Midbrain (tissue), 1 donor: ENCODE measurements around the gene STOX2.

ENCODE experiments used
- DNase-seq: peaks from one replicate; lab custom pipeline; 2025; lab: John Stamatoyannopoulos, UW

Gene STOX2

DNA sequence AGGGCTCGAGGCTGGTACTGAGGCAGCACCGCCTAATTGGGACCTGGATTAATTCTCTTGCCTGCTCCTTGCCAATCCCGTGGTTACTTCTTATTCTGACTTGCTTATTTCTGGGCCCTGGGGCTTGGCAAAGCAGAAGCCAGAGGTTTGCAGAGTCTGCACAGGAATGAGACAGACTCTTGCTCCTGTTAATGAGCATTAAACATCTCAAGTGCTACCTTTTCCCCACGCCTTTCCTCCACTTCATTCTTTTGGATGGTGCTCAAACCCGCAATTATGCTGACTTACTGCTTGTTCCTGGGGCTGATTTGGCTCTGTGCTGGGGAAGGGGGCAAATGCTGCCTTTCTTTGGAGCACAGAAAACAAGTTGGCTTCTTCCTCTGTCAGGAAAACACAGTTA, 16.5 kb upstream of the STOX2 start:
- DNase-seq, result no peak

DNA sequence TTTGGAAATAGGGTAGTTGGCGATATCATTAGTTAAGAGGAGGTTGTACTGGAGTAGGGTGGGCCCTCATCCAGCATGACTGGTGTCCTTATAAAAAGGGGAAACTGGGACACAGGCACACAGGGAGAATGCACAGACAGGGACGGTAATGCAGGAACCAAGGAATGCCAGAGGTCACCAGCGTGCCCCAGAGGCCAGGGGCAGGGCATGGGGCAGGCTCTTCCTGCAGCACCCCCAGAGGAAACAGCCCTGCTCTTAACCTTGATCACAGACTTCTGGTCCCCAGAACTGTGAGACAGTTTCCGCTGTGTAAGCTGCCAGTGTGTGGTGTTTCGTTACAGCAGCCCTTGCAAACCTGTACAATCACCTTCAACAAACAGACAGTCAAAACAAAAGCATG, 15.9 kb upstream of the STOX2 start:
- no peak for DNase-seq

DNA sequence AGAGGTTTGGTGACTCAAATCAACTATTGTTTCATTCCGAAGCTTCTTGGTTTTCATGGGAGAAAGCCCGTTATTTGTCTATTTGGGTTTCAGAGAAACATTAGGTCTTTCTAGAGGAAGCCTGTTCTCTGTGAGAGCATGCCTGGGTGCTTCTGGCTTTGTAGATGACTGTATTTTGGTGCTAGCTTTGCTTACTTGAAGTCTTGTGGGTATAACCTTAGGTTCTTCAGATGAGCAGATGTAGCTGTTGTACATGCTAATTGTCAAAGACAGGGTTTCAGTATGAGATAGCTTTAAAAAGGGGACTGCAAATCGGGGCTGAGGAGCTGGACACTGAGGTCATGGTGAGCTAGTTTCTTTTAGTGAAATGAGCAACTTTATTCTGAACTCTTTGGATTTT, 7.9 kb upstream of the STOX2 start:
- no peak for DNase-seq

DNA sequence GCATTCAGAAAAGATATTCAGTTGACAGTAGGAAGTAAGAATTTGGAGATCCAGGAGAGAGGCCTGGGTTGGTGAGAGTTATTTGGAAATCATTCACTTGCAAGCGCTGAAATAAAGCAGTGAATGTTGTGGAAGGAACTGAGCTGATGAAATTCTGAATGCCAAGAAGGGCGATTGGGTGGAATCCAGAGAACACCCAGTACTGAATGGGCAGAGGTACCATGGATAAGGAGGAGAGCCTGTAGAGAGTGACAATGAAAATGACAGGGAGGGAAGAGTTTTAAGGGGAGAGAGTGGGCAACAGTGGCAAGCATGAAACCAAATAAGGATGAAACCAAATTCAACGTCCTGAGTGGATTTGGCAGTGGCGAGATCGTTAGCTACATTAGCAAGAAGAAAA, 6.7 kb upstream of the STOX2 start:
- no peak for DNase-seq

DNA sequence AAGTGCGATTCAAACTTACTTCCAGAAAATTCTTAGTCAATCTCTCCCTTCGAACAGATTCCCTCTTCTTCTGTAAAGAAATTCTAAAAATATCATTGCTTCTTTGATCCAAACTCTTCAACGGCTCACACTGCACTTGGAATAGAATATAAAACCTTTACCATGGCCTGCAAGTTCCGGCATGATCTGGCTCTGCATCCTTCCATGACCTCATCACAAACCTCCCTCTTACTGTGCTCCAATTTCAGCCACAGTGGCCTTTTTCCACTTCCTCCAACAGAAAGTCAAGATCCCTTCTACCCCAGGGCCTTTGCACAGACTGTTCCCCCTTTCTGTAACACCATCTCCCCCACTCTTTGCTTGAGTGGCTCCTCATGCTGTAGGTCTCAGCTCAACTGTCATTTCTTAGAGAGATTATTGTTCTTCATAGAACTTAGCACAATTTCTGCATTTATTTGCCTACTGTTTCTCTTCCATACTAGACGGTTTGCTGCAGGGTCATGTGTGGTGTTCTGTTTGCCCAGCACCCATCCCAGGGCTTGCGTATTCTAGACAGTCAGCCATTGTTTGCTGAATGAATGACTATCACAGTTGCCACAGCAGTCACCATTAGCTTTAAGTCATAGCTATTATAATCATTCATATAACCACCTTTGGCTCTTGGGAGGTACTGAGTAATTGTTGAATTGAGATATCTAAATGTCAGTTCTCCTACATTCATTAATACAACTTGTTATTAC, 1.9 kb upstream of the STOX2 start:
- DNase-seq, result peak; percentile 28

DNA sequence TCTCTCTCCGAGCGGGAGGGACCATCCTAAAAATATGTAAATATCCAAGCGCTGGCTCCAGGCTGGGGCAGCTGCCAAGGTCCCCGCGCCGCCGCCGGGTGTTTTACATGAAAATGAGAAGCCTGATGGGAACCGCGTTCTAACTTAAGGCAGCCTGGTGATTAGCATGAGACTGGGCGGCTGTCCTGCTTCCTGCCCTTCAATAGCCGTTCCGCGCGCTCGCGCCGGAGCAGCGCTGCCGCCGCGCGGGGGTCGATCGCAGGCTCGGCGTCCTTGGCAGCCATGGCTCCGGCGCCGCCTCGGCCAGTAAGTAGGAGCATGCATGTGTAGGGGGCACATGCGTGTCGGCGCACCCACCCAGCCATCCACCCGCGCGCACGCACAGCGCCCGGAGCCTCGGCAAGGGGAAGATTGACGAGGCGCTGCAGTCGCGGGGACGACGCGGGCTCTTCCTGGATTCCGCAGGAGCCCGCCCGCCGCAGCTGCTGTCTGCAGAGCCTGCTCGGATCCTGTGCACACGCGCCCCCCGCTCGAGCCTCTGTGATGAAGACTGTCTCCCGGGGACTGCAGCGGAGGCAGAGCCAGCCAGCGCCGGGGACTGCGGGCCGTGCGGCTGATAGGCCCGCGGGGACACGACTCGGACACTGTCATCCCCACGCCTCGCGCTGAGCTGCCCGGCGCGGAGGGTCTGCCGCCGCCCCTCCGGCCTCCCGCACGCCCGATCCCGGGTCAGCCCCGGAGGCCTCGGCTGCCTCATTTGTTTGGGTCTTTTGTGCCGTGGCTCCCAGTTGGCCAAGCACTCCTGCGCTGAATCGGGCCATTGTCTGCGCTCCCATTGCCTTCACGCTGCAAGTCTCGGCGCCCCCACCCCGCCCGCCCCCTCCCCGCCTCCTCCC, 734 bp downstream of the STOX2 start:
- DNase-seq, result peak; percentile 67

DNA sequence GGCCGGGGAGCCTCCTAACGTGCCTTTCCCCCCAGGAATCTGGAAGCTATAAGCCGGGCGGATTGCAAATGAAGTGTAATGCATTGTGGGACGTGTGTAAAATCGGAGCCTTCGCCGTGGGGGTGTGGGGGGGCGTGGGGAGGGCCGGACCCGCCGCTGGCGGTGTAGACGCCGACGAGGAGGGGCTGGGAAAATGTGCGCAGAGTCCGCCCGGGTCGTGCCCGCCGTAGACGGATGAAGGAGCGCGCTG, 1.3 kb downstream of the STOX2 start:
- no peak for DNase-seq

DNA sequence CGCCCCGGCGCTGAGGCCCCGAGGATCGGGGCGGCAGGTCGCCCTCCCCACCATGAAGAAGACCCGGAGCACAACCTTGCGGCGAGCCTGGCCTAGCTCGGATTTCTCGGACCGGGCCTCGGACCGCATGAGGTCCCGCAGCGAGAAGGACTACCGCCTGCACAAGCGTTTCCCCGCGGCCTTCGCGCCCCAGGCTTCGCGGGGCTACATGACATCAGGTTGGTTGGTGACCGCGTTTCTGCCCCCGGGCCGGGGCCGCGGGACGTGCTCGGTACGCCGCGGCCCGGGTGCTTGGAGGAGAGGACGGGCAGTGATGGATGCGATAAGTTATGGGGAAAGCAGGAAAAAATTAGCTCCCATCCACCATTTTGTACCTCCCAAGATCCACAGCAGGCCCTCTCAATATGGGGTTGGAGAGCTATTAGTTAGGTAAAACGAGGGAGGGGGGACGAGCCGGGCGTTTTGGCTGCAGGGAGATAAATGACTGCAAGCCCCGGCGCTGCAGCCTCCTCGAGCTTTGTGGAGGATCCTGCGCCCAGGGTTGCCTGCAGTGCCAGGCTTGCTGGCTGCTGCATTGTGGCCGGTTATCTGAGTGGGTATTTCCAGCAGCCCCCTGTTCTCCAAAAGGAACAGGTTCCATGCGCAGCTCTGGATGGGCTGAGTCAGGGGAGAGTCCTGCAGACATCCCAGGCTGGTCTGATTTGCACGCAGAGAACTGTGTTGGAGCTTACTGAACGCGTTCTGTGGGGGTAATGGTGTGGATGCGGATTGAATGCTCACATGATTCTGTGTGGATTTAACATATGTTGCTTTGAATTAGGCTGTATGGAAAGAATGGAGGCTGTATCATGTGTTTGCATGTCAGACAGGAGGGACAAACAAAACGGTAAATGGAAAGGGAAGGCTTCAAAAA, 1.9 kb downstream of the STOX2 start:
- peak; percentile 54 for DNase-seq

DNA sequence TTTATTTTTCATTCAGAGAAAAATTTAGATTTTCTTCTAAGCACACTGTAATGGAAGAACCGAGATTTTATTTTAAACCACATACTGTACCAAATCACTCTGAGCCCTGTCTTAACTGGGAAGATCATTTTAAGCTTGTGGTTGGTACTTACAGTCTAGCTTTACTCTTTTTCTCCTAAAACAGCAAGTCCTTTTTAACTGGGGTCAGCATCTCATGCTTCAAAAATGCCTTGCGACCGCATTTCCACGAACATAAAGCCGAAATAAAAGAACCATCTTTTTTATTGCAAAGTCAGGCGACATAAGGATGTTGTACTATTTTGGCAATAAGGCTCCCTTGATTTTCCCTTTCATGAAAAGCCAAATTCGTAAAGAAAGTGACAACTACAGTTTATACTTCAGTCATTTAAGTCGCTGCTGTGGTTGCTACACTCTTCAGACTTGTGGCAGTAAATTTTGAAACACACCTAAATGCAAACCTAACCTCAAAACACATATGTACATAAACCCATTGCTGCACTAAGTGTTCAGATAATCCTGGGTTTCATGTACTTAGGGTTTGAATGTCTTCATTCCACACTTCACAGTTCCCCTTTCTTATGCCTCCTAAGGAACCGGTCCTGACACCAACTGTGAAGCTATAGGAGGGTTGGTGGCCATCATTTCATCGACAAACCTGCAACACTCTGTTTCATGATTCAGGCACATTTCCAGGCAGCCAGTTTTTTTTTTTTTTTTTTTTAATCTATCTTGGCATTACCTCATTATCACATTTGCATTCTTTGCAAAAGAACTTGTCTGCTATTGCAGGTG, 3.0 kb downstream of the STOX2 start:
- no peak for DNase-seq

DNA sequence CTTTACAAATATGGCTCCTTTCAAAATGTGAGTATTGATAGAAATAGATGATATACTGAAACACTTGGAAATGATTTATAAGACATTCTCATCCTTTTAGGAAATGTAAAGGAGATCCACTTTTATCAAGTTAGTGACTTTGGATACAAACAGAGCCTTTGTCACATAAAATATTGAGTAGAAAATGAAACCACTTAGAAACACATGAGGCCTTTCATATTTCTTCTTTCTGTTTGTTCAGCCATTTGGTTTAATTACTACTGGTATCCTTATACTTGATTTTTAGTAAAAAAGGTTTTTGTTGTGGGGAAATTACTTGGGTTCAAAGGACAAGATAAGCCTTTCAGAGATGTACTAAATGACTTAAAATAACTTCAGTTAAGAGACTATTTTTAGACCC, 4.1 kb downstream of the STOX2 start:
- DNase-seq, result no peak

DNA sequence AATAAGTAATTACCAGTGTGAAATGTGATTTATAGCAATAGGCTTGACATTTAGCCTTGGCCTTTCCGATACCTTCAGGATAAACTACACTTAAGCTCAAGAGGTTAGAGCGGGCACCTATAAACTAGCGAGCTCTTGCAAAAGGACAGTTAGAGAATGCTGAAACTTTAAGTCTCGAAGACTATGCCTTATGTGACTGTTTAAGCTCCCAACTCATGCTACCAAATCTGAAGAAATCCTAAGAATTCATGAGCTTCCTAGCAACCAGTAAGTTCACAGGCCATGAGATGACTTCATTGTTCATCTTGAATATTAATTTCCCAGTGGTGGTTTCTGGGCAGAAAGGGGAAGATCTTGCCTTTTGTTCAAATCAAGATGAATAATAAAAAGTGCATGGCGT, 4.7 kb downstream of the STOX2 start:
- no peak for DNase-seq

DNA sequence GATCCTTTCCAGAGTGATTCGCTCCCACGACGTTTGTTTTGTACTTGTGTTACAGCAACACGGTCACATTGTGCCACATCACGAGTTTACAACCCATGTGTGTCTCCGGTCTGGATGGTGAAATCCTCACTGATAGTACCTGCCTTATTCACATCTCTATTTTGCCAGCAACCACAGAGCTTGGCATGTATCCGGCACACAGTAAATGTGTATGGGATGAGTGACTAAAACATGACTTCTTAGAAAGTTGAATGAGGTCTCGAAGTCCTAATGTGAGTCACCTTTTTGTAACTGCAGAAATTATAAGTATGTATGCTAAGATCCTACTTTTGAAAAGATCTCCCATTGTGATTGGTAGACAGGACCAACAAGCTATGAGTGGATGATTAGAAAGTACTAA, 7.5 kb downstream of the STOX2 start:
- no peak for DNase-seq

DNA sequence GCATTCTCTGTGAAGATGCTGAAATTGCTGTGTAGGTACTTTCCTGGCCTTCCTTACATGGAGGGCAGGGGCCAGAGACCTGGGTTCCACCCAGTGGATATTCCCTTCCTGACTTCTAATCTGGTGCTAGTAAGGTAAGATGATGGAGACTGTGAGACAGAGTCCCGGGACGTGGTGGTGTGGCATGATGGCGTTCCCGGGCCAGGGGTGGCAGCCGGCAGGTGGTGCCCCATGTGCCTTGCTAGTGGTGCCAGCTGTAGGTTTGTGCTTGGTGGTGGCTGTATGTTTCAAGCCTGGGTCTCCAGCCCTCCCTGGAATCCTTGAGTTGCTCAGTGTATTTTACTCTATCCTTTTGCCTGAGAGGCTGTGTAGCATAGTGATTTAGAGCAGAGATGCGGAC, 10.9 kb downstream of the STOX2 start:
- no peak for DNase-seq

DNA sequence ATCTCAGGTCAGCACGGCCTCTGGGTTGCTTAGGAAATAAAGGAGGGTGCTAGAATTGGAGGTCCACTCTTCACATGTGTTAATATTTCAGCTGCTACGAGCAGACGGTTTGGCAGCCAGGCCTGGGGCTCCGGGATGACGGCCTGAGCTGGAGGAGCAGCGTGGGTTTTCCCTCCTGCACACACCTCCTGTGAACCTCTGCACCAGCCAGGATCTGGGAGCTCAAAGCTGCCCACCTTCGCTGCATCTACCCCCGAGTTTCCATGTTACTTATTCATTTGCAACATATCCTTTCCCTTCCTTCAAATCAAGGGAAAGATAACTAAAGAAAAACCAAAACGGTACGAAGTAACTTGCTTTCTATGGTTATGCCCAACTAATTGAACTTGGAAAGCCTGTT, 13.6 kb downstream of the STOX2 start:
- no peak for DNase-seq

DNA sequence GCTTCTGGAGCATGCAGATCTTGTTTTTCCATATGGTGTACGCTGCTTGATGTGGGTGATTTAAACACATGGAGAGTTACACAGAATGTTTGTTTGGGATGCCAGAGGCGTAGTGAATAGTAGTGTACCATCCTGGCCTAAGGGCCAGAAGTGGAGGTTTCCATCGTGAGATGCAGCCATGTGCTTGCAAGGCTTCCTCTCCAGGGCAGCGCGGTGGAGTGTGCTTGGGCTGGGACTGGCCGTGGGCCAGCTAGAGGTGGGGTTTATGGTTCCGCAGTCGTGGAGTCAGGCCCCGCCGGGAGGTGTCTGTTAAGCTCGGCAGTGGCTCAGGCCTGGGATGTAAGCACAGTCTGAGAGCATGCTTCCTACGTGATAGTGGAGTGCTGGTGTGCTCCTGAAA, 14.0 kb downstream of the STOX2 start:
- DNase-seq, result no peak

DNA sequence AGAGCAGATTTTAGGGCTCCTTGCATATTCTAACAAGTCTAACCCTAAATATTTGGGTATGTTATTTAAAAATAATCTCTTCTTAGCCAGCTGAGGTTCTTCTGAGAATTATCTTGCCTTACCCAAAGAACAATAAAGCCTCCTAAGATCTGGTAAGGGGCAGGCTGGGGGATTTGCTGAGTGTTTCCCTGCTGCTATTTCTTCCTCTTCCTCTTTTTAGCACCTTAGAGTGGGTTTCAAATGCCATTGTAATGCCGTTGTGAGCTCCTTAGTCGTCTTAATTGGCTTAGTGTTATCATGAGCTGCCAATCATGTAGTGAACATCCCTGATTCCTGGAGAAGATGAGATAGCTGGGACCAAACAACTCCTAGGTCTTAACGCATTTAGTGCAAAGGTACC, 15.4 kb downstream of the STOX2 start:
- DNase-seq, result no peak

DNA sequence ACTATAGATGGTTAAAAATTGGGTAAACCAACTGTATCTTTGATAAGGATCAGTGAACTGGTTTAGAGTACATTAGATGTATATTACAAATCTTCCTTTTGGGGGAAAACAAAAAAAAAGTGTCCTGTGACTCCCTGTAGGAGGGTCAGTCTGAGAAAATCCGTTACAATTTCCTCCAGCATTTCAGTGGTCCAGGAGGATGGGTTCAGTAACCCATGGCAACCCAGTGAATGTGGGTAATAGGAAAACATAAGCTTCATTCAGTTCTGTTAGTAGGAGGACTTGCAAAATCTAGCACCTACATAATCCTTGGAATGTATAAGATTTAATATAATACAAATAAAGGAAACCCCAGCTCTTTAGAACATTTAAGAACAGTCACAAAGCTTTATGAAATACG, 16.2 kb downstream of the STOX2 start:
- DNase-seq, result no peak

DNA sequence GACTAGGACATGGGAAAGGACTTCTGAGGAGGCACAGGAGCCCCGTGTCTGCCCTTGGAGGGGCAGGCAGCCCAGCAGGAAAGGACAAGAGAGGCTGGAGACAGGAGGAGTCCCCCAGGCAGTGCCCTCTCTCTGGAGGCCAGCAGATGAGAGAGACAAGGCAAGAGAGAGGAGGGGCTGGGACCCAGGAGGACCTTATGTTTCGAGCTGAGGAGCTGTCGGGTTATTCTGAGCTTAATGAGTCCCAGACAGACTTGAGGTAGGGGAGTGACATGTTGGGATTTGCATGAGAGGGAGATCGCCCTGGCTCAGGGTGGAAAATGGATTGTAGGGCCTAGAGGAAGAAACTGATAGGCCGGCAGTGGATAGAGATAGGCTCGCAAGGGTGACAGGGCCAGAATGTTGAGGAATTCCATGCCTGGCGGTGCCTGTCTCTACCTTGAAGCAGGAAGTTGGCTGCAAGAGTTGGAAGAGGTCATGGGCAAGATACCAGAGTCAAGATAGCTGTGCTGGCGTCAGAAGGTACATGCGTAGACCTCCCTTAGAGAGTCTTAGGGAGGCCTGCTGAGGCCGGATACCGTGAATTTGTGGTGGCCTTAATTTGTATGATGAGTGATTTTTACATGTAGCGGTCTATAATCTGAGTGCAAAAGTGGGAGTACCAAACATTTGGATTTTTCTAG, 19.4 kb downstream of the STOX2 start:
- DNase-seq, result no peak

DNA sequence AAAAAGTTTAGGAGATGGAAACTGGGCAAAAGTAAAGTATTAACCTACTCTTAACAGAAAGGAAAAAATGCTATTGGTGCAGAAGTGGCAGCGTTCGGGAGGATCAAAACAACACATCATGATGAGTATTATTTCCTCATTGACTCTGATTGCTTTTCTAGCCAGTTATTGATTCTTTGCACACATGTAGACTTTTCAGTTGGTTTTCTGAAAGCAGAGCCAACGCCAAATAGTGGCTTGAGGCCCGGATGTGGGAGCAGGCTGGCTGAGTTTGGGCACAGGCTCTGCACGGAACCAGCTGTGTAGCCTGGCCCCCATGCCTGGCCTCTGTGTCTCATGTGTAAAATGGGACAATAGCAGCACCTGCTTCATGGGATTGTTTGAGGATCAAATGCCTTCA, 21.8 kb downstream of the STOX2 start:
- DNase-seq, result no peak

DNA sequence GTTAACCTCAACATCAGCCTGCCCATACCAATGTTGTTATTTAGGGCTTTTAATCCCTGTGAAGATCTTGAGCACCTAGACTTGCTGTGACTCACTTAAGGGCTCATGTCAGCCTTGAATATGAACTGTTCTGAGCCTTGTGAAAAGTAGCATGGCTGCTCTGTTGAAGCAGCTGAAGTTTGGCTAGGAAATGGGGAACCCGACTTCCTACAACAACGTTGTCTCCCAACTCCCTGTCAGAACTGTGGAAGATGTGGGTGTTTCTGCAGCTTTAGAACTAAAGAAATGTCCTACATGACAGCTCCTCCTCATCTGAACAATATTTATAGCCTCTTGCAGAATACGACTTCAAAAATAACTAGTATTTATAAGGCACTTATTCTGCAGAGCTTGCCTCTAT, 27.5 kb downstream of the STOX2 start:
- DNase-seq, result no peak

DNA sequence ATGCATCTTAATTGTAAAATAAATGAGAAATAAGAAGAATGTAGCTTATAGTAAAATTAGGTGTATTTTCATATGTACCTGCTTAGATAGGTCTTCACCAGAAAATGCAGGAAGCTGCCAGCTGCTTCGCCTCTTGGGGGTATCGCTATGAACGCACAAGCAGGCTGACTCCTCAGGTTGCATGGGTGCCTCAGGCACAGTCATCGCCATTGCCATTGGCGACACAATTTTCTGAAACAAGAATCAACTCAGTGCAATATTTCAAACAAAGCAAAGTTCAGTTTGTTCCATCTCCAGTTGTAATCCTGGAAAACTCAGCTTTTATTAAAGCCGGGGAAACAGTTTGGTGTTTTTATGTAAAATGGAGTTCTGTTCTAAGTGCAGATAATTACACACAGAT, 29.7 kb downstream of the STOX2 start:
- no peak for DNase-seq
